Choroid plexus epithelial cell (primary cell): Measurements from ENCODE around the gene KNDC1.

Experiments used
- DNase-seq: peaks from one replicate; pipeline ENCODE4 v3.0.0-alpha.2; 2010; ENCODE audit warnings: low read depth
- H3K4me3 ChIP-seq: 2 replicates; pipeline ENCODE4 v1.5.1; 2011; ENCODE audit warnings: low read depth, mild to moderate bottlenecking, control low read depth, low read length, moderate library complexity
- TF ChIP-seq, protein P1 (sequence below): conservative IDR thresholded peaks from 2 replicates; pipeline ENCODE4 v1.5.1; 2011; ENCODE audit warnings: low read depth, mild to moderate bottlenecking, control low read depth, inconsistent platforms, low read length, moderate library complexity

KNDC1 gene

DNA sequence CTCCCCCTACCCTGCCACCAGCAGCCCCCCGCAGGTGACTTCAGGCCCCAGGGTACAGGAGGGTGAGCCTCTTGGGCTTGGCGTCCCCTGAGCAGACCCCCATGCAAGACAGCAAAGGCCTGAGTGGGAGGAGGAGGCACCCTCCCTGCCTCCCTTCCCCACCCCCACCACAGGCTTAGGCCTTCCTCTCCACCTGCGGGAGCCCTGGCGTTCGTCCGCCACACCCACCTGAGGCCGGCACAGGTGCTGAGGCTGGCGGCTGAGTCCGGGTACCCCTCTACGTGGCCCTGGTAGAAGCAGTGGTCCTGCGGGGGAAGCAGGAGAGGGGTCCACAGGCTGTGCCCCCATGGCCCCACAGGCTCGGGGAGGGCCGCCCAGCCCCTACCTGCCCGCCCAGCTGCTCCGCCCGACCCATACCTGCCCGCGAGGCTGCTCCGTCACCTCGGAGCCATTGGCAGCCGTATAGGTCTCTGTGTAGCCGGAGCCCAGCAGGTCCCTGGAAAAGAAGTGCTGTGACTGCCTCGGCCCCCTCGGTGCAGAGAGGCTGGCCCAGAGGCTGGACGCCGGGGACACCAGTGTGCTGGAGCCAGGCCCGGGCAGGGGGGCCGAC, 113.6 kb downstream of the KNDC1 start:
- no peak for DNase-seq
- TF ChIP-seq, protein P1, sequence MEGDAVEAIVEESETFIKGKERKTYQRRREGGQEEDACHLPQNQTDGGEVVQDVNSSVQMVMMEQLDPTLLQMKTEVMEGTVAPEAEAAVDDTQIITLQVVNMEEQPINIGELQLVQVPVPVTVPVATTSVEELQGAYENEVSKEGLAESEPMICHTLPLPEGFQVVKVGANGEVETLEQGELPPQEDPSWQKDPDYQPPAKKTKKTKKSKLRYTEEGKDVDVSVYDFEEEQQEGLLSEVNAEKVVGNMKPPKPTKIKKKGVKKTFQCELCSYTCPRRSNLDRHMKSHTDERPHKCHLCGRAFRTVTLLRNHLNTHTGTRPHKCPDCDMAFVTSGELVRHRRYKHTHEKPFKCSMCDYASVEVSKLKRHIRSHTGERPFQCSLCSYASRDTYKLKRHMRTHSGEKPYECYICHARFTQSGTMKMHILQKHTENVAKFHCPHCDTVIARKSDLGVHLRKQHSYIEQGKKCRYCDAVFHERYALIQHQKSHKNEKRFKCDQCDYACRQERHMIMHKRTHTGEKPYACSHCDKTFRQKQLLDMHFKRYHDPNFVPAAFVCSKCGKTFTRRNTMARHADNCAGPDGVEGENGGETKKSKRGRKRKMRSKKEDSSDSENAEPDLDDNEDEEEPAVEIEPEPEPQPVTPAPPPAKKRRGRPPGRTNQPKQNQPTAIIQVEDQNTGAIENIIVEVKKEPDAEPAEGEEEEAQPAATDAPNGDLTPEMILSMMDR: no peak
- no peak overlapping the region for H3K4me3 ChIP-seq

DNA sequence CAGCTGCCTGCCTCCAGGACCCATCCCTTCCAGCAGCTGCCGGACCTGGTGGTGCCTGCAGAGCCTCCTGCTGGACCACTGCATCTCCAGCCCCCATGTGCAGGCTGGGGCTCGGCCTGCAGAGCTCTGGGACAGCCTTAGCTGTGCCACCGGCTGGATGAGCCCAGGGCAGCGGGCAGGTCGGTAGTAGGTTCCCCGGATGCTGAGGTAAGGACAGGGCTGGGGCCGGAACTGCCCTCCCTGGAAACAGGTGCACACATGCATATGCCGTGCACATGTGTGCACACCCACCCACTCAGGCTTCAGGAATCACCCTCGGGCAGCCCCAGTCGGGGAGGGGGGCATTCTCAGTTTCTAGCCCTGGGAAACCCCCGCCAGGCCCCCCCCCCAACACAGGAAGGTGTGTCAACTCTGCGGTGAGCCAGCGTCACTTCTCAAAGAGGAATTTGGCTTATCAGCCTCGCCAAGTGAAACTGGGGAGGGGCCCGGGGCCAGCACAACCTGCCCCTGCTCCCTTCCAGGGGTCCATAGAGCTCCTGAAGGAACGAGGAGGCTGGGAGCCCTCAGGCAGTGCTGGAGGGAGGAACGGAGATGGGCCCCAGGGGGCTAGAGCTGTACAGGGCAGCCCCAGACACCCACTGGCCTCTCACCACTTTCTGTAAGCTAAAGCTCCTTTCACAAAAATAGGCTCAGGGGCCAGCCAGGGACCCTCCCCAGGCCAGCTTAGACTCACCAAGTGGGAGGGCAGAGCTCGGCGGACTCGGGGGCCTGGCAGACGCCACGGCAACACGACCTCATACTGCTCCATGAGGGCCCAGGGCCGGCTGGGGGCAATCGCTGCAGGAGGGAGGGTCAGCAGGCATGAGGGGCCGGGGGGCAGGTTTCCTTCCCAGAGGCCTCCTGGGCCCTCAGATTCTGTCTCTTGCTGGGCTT, 115.0 kb downstream of the KNDC1 start:
- no peak for DNase-seq
- H3K4me3 ChIP-seq: no peak overlapping the region
- TF ChIP-seq, protein P1: no peak

DNA sequence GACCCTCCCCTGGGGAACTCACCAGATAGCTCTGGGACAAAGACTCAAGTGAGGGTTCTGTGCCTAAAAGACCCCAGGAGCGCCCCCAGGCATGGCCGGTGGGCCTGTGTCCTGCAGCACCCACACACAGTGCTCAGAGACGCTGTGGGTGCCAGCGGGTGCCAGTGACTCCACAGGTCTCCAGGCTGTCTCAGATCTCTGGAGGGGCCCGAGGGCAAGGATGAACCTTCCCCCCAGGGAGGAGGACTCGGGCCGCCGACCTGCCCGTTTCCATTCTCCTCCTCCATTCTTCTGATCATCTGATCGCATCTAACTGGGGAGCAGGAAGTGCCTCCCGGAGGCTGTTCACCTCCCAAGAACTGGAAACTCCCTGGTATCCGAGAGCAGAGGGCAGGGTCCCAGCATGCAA, 115.7 kb downstream of the KNDC1 start:
- H3K4me3 ChIP-seq: no peak overlapping the region
- TF ChIP-seq, protein P1: no peak
- no peak for DNase-seq
